Osteocyte (in vitro differentiated cells): ENCODE measurements around the gene TARS3. TPM values are rescaled to one million over a fixed set of nuclear protein-coding genes. Genes with fewer than 3 reads are reported as not detected.

Experiments used
- DNase-seq: peaks from one replicate; pipeline ENCODE4 v3.0.0; 2021; ENCODE audit warnings: mixed read lengths; ENCODE audit not compliant: unreplicated experiment; ENCODE audit errors: extremely low spot score
- H3K27ac Mint-ChIP-seq: one replicate; pipeline ENCODE4 v1.8.0; 2021; ENCODE audit warnings: mild to moderate bottlenecking, mixed read lengths; ENCODE audit not compliant: unreplicated experiment
- H3K27me3 Mint-ChIP-seq: one replicate; pipeline ENCODE4 v1.8.0; 2021; ENCODE audit warnings: mixed read lengths; ENCODE audit not compliant: unreplicated experiment
- H3K36me3 Mint-ChIP-seq: one replicate; pipeline ENCODE4 v1.8.0; 2021; ENCODE audit warnings: mixed read lengths; ENCODE audit not compliant: unreplicated experiment
- H3K4me1 Mint-ChIP-seq: one replicate; pipeline ENCODE4 v1.8.0; 2021; ENCODE audit warnings: mixed read lengths; ENCODE audit not compliant: unreplicated experiment
- H3K4me3 Mint-ChIP-seq: one replicate; pipeline ENCODE4 v1.8.0; 2021; ENCODE audit warnings: mild to moderate bottlenecking, moderate library complexity, mixed read lengths; ENCODE audit not compliant: unreplicated experiment
- H3K9me3 Mint-ChIP-seq: one replicate; pipeline ENCODE4 v1.8.0; 2021; ENCODE audit warnings: mixed read lengths; ENCODE audit not compliant: unreplicated experiment
- CTCF ChIP-seq: fragments of 200-600 bp; sonication (generic); IDR thresholded peaks from 2 replicates; pipeline ENCODE4 v1.5.0; 2021; ENCODE audit warnings: antibody characterized with exemption, mild to moderate bottlenecking, moderate library complexity
- total RNA-seq: library from RNA; stranded (reverse); gene quantifications from 2 replicates; pipeline ENCODE4 v1.2.1, GENCODE V29; 2021

Gene TARS3
- total RNA-seq, 1 donor from 2014 or later, result 16.0 TPM

GRCh38 chr15:101686718-101687117 is 37.6 kb downstream of the TARS3 start:
- peaks cover 32% of the 10 kb centered on the region for H3K4me1 Mint-ChIP-seq
- no peak overlapping the region for H3K4me3 Mint-ChIP-seq
- DNase-seq, result no peak
- H3K36me3 Mint-ChIP-seq, result peaks cover 33% of the 10 kb centered on the region
- peak overlapping the region; percentile 56 for H3K27ac Mint-ChIP-seq
- TF ChIP-seq CTCF, result no peak
- H3K27me3 Mint-ChIP-seq, result no peaks in the 10 kb centered on the region
- no peaks in the 10 kb centered on the region for H3K9me3 Mint-ChIP-seq

GRCh38 chr15:101684877-101685276 is 39.4 kb downstream of the TARS3 start:
- no peaks in the 10 kb centered on the region for H3K27me3 Mint-ChIP-seq
- TF ChIP-seq CTCF, result no peak
- H3K4me1 Mint-ChIP-seq, result peaks cover 32% of the 10 kb centered on the region
- H3K4me3 Mint-ChIP-seq, result no peak overlapping the region
- peaks cover 39% of the 10 kb centered on the region for H3K36me3 Mint-ChIP-seq
- H3K9me3 Mint-ChIP-seq, result no peaks in the 10 kb centered on the region
- DNase-seq, result no peak
- H3K27ac Mint-ChIP-seq, result no peak overlapping the region

GRCh38 chr15:101684384-101684783 is 39.9 kb downstream of the TARS3 start:
- no peak for TF ChIP-seq CTCF
- no peak overlapping the region for H3K27ac Mint-ChIP-seq
- peaks cover 32% of the 10 kb centered on the region for H3K4me1 Mint-ChIP-seq
- no peaks in the 10 kb centered on the region for H3K27me3 Mint-ChIP-seq
- H3K36me3 Mint-ChIP-seq, result peaks cover 42% of the 10 kb centered on the region
- no peaks in the 10 kb centered on the region for H3K9me3 Mint-ChIP-seq
- no peak overlapping the region for H3K4me3 Mint-ChIP-seq
- DNase-seq, result no peak

- no peak for TF ChIP-seq CTCF
- Mint-ChIP-seq H3K27ac (no peak overlapping the region), H3K36me3 (peaks cover 52% of the 10 kb centered on the region), H3K4me1 (peaks cover 35% of the 10 kb centered on the region), H3K9me3 (peaks cover 4% of the 10 kb centered on the region), H3K27me3 (no peaks in the 10 kb centered on the region), H3K4me3 (no peak overlapping the region)
- DNase-seq, result no peak
These were observed 44.5 kb downstream of the TARS3 start for GRCh38 chr15:101679806-101680205.

- H3K36me3 Mint-ChIP-seq, result peaks cover 48% of the 10 kb centered on the region
- no peak for TF ChIP-seq CTCF
- H3K4me1 Mint-ChIP-seq, result peaks cover 28% of the 10 kb centered on the region
- H3K4me3 Mint-ChIP-seq, result no peak overlapping the region
- H3K27me3 Mint-ChIP-seq, result no peaks in the 10 kb centered on the region
- DNase-seq, result no peak
- peak overlapping the region; percentile 45 for H3K27ac Mint-ChIP-seq
- peaks cover 4% of the 10 kb centered on the region for H3K9me3 Mint-ChIP-seq
These were observed 47.3 kb downstream of the TARS3 start for GRCh38 chr15:101676921-101677329.
